Right forelimb (tissue), 1 donor: ENCODE measurements around the gene MSI2.

ENCODE experiments used
- DNase-seq: peaks from one replicate; pipeline ENCODE4 v3.0.0-alpha.2; 2018

The MSI2 gene

DNA sequence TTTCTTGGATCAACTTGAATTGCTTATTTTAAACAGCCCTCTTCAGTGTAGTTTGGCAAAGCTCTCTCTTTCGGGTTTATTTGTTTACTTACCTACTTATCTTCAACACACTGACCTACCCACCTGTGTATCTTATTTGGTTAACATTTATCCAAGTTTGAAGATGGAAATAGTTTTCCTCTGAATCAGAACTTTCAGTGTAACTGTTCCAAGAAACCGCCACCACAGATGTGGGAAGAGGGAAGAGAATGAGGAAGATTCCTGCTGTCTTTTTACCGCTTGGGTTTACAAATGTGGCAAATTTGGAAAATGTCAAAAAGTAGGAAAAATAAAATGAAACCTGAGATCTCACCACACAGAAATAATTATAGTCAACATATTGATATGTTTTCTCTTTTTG, 115.8 kb downstream of the MSI2 start:
- DNase-seq = no peak

DNA sequence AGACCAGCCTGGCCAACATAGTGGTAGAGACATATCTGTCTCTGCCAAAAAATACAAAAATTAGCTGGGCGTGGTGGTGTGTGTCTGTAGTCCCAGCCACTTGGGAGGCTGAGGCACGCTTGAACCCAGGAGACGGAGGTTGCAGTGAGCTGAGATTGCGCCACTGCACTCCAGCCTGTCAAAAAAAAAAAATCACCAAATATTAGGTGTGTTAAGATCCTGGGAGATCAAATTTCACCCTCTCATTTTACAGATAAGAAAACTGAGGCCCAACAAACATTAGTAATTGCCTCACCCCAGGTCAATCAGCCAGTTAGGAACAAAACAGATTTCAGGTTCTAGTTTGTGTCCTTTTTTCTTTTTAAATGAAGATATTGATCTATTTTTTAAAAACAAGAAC, 116.7 kb downstream of the MSI2 start:
- no peak for DNase-seq

DNA sequence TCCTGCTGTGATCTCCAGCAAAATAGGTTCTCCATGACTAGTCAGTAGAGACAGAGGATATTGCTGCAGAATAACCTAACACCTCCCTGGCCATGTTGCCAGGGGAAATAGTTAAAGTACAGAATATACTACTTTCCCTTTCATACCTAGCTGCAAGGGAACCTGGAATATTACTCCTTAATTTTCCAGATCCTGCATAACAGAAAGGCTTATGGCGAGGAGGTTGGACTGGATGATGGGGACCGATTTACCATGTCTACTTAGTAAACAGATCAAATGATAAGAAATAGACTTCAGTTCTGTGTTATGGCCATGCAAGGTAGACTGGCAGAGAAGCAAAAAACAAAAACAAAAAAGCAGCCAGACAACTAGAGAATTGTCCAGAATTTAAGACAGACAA, 117.4 kb downstream of the MSI2 start:
- DNase-seq = no peak

DNA sequence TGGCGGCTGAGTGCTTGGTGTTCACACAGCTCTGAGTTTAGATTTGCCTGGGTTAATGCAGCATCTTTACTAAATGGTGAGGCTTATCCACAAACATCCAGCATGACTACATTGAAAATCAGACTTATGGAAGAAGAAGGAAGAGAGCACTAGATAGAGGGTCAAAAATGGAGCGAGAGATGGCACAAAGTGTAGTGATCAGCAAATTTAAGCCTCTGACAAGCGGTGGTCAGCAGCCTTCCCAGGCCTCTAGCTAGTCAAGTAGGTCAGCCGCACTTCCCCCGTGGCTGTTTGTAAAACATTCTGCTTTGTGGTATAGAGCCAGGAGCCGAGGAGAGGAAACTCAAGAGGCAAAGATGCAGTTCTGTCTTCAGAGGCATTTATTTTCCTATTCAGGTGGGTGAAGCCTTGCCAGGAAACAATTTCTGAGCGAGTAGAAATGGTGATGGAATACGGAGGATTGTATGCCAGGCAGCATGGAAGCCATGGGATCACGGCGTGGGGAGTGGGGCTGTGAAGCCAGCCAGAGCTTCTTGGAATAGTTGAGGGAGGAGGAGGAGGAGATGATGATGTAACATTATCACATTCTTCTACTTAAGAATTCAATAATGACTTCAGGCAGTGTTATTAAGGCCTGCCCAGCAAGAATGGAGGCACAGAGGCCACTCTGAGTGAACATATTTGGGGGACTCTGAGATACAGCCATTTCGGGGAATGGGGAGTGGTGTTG, 118.9 kb downstream of the MSI2 start:
- DNase-seq = no peak

DNA sequence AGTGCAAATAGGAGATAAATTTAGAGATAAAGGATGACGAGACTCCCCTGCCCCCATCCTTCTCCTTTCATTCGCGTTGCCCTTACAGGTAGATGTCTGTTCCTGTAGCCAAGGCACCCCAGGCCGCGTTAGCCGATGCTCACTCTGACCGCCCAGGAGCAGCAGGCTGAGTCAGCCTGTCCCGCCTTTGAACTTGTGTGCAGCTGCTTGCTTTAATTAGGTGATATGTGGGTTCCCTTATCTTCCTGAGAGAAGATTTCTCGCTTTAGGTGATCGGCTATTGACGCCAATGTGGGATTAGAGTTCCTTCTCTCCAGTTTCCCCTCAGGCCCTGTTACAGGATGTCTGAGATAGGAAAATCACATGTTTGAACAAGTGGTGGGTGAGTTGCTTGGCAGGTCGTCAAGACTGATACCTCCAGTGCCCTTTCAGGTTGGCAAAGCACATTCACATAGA, 119.5 kb downstream of the MSI2 start:
- DNase-seq = no peak

DNA sequence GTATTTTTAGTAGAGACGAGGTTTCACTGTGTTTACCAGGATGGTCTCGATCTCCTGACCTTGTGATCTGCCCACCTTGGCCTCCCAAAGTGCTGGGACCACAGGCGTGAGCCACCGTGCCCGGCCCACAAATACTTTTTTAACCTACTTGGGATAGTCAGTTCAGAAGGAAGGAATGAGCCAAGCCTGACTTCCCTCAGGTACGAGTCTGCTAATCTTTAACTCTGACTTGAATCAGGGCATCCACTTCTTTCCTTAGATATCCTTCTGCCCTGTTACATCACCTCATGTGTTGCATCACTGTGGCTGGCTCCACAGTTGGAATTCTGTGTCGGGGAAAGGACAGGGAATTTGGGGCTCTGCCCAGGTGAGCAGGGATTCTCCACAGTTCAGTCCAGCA, 120.8 kb downstream of the MSI2 start:
- DNase-seq = no peak

DNA sequence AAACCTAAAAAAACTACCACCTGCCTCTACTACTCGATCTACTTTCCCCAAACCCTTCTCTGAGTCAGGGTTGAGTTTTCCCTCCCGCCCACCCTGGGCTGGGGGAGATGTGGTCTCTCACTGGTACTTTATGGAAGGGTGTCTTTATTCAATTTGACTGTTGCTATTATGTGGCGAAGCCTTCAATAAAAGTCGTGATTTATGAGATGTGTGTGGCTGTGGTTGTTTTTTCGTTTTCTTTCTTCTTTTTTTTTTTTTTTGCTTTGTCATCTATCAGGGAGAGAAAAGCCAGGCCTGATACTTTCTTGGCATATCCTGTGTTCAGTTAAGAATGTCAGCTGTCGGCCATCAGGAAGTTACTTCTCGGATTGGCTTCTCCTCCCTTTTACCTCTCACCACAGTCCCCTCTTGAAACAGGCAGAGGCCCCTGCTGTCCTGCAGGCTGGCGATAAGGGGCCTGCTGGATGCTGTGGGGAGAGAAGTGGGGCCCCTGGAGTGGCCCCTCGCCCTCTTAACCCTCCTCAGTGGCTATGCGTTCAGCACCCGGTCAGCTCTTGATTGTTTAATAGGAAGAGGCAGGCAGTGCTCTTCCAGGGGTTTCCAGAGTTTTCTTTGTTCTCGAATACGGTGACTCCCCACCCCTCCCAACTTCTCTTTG, 123.0 kb downstream of the MSI2 start:
- DNase-seq = no peak

DNA sequence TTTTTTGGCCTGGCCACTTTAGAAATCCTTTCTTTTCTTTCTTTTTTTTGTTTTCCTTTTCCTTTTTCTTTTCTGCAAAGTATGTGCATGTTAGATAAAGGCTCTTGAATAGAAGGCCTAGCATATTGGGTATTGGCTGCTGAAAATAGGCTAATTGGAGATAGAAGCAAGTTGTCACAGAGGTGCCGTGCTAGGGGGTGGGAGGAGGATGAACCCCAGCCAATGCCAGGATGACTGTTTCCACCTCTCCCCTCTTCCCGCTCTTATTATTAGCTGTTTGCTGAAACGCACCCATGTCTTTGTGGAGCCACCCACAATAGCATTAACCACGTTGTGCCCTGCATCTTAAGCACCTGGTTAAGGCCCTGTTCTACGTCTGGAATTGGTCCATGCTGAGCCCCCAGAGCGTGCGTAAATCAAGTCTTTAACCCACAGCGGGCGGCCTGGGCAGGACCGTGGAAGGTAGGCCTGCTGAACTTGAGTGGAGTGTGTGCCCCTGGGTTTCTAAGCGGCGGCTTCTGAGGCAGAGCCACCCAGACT, 123.6 kb downstream of the MSI2 start:
- no peak for DNase-seq

DNA sequence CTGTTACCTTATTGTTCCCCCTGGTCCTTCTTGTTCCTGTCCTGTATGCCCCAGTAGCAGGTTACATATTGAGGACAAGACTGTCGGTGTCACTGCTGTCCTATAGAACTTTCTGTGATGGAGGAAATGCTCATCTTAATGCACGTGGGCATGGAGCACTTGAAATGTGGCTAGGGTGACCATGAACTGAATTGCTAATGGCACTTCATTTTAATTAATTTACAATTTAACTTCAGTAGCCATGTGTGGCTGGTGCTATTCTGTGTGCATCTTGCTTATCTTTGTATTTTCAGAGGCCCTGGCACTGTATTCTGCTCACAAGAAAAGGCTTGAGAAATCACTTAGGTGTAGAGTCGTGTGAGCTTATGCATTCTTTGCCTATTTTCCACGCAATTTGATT, 125.2 kb downstream of the MSI2 start:
- no peak for DNase-seq

DNA sequence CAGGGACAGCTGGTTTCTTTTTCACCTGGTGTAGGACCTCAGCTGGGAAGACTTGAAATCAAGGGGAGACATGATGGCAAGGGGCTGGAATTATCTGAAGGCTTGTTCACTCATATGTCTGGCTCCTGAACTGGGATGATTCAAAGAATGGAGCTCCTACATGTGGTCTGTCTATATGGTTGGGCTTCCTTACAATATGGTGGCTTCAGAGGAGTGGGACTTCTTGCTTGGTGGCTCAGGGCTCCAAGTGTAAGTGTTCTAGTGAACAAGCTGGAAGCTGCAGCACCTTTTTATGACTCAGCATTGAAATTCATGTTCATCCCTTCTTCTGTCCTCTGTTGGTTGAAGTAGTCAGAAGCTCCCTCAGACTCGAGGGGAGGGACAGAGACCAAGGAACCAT, 127.9 kb downstream of the MSI2 start:
- DNase-seq = no peak

DNA sequence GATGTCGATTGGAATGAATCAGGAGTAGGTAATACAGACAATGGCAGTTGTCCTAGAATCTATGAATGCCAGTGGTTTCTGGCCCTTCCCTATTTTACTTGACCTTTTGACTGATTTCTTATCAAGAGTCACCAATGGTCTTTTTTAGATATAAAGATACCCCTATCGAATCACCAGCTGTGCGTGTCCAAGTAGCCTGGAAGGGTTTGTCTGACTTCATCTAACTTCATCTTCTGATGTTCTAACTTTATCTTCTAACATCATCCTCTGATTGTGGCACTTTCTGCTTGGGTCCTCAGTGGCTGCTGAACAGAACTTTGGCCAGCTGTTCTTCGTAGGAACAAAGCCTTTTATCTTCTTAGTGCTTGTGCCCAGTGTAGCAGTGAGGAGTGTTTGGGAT, 129.7 kb downstream of the MSI2 start:
- DNase-seq = no peak

DNA sequence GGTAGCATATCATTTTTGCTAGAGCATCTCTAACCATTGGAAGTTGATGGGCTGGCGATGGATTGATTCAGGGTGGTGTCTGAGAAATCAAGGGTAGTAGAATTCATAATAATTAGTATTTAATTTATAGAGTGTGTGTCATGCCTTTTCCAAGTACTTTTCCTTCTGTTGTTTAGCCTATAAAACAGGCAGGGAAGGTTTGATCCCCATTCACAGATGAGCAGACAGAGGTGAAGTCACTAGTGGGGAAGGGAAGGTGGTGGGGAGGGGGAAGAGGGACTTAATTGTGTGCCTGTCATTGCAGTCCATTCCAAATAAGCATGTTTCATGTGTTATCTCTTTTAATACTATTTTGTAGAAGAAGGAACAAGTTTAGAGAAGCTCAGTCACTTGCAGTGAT, 131.3 kb downstream of the MSI2 start:
- no peak for DNase-seq

DNA sequence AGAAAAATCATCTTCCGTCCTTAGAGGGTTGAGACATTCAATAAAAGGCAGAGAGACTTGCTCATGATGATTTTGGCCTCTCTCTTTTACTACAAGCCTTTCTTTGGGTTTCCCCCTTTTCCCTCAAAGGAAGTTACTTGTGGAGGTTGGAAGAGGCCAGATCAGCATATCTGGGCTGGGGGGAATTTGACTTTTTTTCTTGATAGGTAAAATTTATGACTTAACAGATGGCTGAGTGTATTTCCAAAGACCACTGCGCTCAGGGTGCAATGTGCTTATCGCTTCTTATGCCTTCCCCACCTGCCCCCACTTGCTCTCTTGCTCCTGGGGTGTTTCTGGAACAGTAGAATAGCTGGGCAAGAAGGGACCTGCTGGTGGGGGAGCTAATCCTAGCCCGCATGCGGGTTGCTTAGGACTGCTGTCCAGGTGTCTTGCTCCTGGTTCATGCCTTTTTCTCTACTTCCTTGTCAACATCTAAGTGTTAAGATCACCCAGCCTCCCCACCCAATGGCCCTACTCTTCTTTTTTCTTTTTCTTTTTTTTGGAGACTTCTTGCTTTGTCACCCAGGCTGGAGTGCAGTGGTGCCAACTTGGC, 131.9 kb downstream of the MSI2 start:
- no peak for DNase-seq

DNA sequence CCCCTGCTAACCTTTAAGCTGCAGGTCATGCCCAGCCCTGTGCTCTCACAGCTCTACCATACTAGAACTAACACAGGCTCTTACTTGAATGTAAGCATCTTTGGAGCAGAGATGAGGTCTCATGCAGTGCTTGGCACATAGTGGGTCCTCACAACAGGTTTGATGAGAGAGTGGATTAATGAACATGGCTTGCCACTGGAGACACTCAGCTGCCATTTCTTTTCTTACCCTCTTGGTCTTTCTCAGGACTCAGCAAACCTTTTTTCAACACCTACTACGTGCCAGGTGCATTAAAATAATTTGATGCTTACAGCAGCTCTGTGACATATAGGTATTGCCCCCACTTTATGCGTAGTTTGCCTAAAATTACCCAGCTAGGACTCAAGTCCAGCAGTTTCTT, 133.2 kb downstream of the MSI2 start:
- no peak for DNase-seq

DNA sequence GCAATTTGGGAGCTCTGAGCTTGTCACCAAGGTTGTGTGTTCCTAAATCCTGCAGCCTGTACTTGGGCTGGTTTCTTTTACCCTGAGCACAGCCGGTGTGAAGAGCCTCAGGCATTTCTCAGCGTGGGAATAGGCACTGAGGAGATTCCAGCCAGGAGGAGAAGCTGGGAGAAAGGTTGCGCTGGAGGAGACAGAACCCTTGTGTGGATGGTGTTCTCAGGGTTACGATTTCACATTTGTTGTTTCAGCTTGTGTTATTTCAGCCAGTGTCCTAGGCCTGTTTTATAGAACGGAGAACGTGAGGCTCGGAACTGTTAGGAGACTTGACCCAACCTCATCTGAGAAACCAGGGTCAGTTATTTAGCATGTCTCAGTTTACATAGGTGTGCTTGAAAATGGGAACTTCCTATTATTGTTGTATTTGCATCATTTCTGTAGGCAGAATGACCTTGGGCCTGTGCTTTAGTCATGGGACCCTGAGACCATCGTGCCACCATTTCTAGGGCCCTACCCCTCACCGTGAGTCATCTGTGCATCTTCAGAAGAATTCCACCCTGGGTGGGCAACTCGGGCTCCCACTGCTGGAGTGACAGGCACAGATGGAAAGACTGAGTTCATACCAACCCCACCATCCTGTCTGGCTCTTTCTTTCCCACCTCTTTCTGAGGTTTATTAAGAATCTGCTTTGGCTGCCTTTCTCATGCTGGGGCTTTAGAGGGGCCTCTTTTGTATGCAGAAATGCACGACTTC, 134.9 kb downstream of the MSI2 start:
- DNase-seq = no peak

DNA sequence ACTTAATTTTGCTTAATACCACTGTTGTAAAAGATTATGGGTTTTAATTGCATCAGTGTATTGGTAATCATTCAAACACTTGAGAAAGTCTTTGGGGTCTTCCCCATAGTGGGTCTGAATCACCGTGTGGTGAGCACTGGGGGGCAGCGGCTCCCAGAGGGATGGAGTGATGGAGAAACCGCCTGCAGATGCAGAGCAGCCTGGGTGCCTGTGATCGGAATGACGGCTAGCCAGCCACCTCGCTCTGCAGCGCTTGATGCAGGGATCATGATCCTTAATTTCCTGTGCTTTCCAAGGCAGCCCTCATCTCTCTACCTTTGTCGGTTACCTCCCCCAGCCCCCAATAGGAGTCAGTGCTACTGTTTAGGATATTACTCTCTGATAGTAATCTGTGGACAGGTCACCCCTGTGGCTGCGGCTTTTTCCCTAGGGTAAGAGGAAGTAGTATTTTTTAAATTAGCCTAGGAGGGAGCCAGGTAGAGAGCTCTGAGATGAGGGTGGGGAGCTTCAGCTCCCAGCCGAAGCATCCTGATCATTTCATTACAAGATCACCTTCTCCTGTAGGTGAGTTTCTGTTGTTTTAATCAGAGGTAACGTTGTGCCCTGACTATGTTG, 135.6 kb downstream of the MSI2 start:
- DNase-seq = no peak

DNA sequence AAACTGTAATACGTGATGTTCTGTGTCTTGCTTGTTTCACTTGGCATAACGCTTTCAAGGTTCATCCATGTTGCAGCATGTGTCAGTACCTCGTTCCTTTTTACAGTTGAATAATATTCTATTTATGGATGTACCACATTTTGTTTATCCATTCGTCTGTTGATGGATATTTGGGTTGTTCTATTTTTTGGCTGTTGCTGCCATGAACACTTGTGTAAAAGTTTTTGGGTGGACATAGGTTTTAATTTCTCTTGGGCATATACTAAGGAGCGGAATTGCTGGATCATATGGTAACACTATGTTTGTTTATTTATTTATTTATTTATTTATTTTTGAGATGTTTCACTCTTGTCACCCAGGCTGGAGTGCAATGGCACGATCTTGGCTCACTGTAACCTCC, 137.0 kb downstream of the MSI2 start:
- DNase-seq = no peak

DNA sequence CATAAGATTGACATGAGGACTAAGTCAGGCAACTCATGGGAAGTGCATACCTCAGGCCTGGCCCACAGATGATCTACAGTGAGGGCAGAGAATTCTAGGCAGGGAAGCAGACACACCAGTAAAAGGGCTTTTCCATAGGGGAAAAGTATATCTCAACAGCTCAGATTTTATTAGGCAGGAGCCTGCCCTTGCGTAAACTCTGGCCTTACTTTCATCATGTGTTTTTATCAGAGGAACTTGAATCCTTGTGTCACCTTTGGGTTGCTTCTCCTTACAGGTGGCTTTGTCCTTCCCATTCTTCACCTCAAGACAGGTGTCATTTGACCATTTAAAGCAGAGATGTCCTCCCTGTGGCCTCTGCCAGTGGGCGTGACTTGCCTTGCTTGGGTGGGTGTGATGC, 138.1 kb downstream of the MSI2 start:
- DNase-seq = no peak

DNA sequence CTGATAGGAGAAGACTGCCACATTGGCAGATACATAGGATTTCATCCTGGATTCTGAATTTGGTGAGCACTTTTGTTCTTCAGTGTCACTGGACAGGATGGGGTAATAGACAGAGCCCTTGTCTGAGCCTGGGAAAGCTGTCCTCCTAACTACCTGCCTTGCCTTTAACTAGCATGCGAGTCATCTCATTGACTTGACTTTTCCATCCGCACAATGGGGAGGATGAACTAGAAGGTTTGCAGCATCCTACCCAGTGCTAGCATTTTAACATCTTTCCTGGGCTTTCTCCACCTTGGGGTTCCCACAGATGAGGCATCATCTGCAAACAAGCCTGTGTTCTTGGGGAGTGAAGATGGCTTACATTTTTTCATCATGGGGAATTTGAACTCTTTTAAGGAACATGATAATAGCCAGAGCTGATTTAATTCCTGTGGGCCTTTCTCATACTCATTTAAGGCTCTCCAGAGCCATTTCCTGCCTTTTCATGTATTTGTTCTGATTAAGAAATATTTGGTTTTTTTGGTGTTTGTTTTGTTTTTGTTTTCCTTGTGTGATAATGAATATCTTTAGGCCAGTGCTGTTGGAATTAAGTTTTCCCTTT, 139.5 kb downstream of the MSI2 start:
- no peak for DNase-seq

DNA sequence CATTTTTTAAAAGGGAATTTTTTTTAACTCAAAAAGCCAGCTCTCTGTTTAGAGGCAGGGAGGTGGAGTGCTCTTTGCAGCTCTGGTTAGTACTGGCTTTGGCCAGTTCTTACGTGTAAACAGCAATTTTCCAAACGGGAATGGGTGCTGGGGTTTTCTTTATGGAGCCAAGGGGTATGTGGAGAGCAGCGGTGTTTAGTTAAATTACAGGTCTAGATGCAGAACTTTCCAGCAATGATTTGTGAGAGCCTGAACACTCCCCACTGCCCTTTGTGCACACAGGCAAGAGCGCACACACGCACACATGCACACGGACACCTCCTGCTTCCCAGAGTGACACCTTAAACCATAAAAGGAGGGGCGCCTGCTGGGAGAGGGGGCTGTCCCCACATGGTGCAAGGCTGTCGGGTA, 140.2 kb downstream of the MSI2 start:
- no peak for DNase-seq

DNA sequence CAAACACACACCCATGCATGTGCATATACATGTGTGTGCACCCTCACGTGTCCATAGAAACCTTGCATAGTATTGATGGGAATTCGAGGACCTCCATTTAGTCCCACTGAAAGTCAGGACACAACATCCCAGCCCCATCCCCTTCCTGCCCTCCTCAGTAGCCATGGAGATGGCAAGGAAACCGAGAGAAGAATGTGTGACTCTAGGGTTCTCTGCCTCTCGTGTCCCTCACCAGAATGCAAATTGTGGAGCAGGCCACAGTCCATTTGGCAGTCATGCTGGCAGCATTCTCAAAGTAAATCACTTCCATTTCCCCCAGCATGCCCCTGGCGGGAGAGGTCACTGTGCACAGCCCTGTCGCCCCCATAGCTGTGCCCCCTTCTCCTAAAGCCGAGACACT, 141.1 kb downstream of the MSI2 start:
- DNase-seq = no peak

DNA sequence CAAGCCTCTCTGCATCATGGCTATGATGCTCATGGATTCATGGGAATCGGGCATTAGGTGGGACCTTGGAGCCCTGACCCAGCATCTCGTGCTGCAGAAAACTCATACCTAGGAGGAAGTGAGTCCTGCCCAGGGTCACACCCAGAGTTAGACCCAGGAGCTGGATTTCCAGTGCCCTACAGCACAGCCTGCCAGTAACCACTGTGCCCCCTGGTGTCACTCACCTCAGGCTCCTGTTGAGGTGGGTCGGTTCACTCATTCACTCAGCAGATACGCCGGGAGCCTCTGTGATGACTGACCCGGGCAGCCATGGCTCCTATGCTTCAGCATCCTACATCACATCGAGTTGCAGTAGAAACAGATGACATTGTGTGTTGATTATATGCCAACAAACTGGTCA, 143.4 kb downstream of the MSI2 start:
- no peak for DNase-seq

DNA sequence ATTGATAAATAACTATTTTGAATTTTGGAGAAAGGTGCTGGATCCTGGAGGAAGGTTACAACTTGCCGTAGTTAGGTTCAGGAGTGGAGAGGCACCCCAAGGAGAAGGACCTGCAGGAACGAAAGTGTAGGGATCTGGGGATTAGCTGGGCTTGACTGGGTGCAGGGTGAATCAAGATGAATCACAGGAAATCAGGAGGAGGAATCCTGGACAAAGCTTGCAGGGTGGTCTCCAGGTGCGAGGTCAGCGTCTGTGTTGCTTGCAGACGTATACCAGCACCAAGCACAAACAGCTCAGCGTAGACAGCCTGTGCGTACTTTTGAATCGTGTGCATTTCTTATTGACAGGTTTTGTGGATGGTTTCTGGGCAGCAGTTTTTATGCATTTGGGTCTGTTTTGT, 144.3 kb downstream of the MSI2 start:
- DNase-seq = no peak
